ENCODE results near the gene SLC35E1.
"Not testable (repeated sequence)": the region's sequence is repeated elsewhere in the genome, so short reads cannot be mapped to it uniquely, and the experiment has no call there.

SLC35E1 gene

DNA sequence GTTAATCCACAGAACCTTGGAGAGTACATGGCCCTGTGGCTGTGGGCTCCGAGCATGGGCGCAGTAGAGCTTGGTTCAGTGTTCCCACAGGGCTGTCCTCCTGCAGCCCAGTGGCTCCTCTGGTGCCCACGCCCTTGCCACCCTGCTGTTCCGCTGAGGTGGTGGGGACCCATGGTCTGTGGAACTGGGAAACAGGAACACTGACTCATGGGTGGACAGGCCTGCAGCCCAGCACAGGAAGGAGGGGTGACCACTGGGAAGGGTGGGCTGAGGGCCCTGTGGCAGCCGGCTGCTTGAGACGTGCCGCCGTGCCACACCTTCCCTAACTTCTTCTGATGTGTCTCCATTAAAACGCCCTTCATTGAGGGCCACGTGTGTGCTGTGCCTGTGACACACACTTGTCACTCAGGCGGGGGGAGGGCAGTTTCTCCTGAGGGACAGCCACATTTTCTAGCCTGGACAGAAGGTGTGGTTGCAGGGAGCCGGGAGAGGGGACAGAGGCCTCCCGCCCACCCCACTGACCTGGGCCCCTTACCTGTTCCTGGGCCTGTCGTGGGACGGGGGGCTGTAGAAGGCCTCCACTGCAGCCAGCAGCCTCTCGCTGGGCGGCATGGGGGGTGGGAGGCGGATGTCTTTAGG is 51.1 kb downstream of the SLC35E1 start:
- DNase-seq: no peak

DNA sequence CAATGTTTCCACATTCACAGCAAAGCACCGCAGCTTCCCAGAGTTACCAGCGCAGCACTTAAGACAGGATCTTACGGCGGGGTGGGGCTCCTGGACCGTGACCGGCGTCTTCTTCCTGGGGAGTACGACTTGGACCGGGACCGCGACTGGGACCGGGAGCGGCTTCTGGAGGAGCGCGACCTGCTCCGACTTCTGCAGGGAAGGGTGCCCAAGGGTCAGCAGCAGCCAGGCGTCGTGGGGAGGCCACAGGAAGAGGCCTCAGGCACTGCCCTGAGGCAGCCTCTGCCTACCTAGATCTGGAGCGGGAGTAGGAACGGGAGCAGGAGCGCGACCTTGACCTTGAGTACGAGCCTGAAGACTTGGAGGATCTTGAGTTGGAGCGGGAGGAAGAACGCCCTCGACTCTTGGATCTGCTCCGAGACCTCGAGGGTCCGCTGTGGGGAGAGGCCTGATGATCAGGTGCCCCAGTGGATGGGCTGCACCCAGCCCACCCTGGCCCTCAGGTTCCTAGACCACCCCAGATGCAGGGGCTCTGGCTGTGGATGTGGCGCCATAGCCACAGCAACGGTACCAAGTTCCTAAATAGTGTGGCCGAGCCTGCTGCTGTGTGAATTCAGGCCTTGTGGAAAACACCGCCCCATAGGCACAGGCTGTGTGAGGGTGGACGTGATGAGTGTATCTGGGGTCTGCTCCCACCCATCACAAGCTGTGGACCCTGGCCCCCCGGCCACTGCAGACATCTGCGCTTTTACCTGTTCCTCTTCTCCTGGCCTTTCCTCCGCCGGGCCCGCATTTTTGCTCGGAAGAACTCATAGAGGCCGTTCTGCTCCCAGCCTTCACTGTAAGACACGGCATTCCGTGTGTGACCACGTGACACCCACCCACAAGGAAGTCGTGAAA is 51.9 kb downstream of the SLC35E1 start:
- no peak for DNase-seq

DNA sequence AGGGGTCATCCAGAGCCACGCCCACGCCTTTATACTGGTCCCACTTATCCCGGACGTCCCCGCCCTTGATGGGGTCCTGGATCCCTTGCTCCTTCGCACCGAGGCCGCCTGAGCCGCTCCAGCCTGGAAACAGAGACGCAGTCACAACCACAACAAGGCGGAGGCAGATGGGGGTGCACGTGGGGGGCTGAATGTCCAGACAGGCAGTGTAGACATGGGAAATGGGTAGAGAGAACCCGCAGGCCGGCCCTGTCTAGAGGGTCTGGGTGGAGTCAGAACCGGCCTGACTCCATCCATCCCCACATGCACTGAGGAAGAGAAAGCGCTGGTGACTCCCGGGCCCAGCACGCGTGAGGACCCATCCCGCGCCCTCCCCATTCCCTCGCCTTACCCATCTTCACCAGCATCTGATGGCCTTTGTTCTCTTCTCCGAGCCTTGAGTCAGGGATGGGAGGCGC is 53.0 kb downstream of the SLC35E1 start:
- no peak for DNase-seq

- no peak for DNase-seq
These were observed 53.6 kb downstream of the SLC35E1 start for GRCh38 chr19:16518483-16519229.

- no peak for DNase-seq
These were observed 54.2 kb downstream of the SLC35E1 start for GRCh38 chr19:16518061-16518460.

- DNase-seq: no peak
These were observed 55.1 kb downstream of the SLC35E1 start for GRCh38 chr19:16516923-16517610.

- no peak for DNase-seq
These were observed 55.8 kb downstream of the SLC35E1 start for GRCh38 chr19:16516381-16516780.

GRCh38 chr19:16514383-16515019 is 57.7 kb downstream of the SLC35E1 start:
- no peak for DNase-seq

DNA sequence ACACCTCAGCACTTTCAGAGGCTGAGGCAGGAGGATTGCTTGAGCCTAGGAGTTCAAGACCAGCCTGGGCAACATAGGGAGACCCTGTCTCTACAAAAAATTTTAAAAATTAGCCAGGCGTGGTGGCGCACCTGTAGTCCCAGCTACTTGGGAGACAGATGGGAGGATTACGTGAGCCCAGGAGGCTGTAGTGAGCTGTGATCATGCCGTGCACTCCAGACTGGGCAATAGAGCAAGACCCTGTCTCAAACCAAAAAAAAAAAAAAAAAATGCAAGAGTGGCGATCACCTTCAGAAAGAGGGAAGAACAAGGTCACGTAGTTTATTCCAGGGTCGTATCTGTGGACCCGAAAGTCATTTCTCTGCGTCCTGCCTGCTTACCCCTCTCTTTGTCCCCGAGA is 59.6 kb downstream of the SLC35E1 start:
- not testable (repeated sequence) for DNase-seq

- no peak for DNase-seq
These were observed 62.8 kb downstream of the SLC35E1 start for GRCh38 chr19:16509141-16510061.

- DNase-seq: no peak
These were observed 63.7 kb downstream of the SLC35E1 start for GRCh38 chr19:16508546-16508945.

DNA sequence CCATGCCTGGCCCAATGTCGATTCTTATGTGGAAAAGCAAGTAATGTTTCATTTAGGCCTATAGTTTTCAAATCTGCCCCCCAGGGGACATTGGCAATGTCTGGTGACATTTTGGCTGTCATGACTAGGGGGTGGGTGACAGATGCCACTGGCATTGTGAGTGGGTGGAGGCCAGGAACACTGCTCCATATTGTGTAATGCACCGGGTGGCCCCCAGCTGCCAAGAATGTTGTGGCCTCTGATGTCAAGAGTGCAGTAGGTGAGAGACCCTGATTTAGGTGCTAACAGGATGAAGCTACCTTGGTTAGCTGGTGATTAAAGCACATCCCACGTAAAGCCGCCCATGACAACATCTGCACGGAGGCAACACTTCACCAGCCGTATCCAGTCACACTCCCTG is 65.3 kb downstream of the SLC35E1 start:
- no peak for DNase-seq

DNA sequence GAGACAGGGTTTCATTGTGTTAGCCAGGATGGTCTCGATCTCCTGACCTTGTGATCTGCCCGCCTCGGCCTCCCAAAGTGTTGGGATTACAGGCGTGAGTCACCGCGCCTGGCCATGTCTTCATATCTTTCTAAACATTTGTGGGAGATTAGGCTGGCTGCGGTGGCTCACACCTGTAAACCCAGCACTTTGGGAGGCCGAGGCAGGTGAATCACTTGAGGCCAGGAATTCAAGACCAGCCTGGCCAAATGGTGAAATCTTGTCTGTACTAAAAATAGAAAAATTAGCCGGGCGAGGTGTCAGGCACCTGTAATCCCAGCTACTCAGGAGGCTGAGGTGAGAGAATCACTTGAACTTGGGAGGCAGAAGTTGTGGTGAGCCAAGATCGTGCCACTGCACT is 66.1 kb downstream of the SLC35E1 start:
- not testable (repeated sequence) for DNase-seq

- DNase-seq: no peak
These were observed 67.9 kb downstream of the SLC35E1 start for GRCh38 chr19:16504271-16504670.
